SIG-M5 treated with dmso at 0.1 percent for 504 hours (cell line): ENCODE data around the gene CUEDC2.

Experiments
- DNase-seq: peaks from one replicate; lab custom pipeline; 2025; ENCODE audit not compliant: unreplicated experiment; lab: John Stamatoyannopoulos, UW

Gene CUEDC2

GRCh38 chr10:102425444-102425843, 6.9 kb downstream of the CUEDC2 start:
- DNase-seq = no peak

- DNase-seq = no peak
Observed at GRCh38 chr10:102424916-102425315, 7.5 kb downstream of the CUEDC2 start.

GRCh38 chr10:102424145-102424544, 8.2 kb downstream of the CUEDC2 start:
- DNase-seq = no peak

- no peak for DNase-seq
Observed at GRCh38 chr10:102423372-102423968, 8.9 kb downstream of the CUEDC2 start.

GRCh38 chr10:102422545-102423129, 9.7 kb downstream of the CUEDC2 start:
- peak; percentile 61 for DNase-seq

GRCh38 chr10:102421757-102422512, 10.4 kb downstream of the CUEDC2 start:
- no peak for DNase-seq

- DNase-seq = no peak
Observed at GRCh38 chr10:102421507-102421756, 10.9 kb downstream of the CUEDC2 start.

GRCh38 chr10:102420714-102421506, 11.5 kb downstream of the CUEDC2 start, which contains the start of gene FBXL15:
Gene FBXL15 (plus strand): TSS chr10:102420836. CDS start chr10:102421130, 294 bp downstream.
- DNase-seq = peak; percentile 92

- DNase-seq = no peak
Observed at GRCh38 chr10:102420181-102420713, 12.1 kb downstream of the CUEDC2 start.

GRCh38 chr10:102419269-102420180, 12.8 kb downstream of the CUEDC2 start:
- peak; percentile 22 for DNase-seq

- no peak for DNase-seq
Observed at GRCh38 chr10:102418622-102419268, 13.6 kb downstream of the CUEDC2 start, which contains the start of gene PSD. Gene PSD (minus strand): TSS chr10:102418785. CDS start chr10:102417038, 1,747 bp downstream.

GRCh38 chr10:102416695-102417094, 15.7 kb downstream of the CUEDC2 start:
- DNase-seq = no peak

- no peak for DNase-seq
Observed at GRCh38 chr10:102416283-102416682, 16.1 kb downstream of the CUEDC2 start.

- no peak for DNase-seq
Observed at GRCh38 chr10:102414749-102415148, 17.6 kb downstream of the CUEDC2 start.

GRCh38 chr10:102413806-102414561, 18.4 kb downstream of the CUEDC2 start:
- no peak for DNase-seq

- DNase-seq = no peak
Observed at GRCh38 chr10:102413053-102413705, 19.2 kb downstream of the CUEDC2 start.

GRCh38 chr10:102412293-102412692, 20.1 kb downstream of the CUEDC2 start:
- no peak for DNase-seq
